Erythroblast (primary cell): ENCODE measurements around the gene FBXO31.

ENCODE experiments used
- GATA1 ChIP-seq: IDR thresholded peaks from 2 replicates; pipeline ENCODE4 v1.6.1; 2011; ENCODE audit warnings: low read depth, mild to moderate bottlenecking, control low read depth, low read length, moderate library complexity
- POLR2A ChIP-seq: IDR thresholded peaks from 2 replicates; pipeline ENCODE4 v1.6.1; 2011; ENCODE audit warnings: mild to moderate bottlenecking, low read length

- TF ChIP-seq POLR2A, result no peak
- no peak for TF ChIP-seq GATA1
Observed at GRCh38 chr16:87390641-87391323, 7.2 kb upstream of the FBXO31 start.
